T-cell (primary cell): ENCODE results near the gene THAP4. TPM values are rescaled to one million over a fixed set of nuclear protein-coding genes. Genes with fewer than 3 reads are reported as not detected.
A peak's percentile ranks its signal among the peaks of the same experiment; 100 is the strongest.

ENCODE experiments used
- ATAC-seq, 4 experiments: fragments of 200-7000 bp in 3 of 4; fragments of 150-1000 bp in 1 of 4; cut with Tn5 transposase; replicated peaks in 1 of 4; 1 replicate in 3 of 4; 2 replicates in 1 of 4; pipeline ENCODE4 v1.10.0; 2021; ENCODE audit warnings: moderate library complexity in 3 of 4, mild to moderate bottlenecking in 2 of 4, moderate number of reproducible peaks in 1 of 4
- CTCF ChIA-PET, 2 donors: fragments of 300-600 bp; sonication (Branson Sonifier 250); formaldehyde crosslinking; loops; one replicate each; lab custom pipeline; 2022; ENCODE audit warnings: antibody characterized with exemption in 2 of 2; lab: Charles Lee
- POLR2A ChIA-PET, 2 donors: fragments of 300-600 bp; sonication (Branson Sonifier 250); formaldehyde crosslinking; loops; one replicate each; lab custom pipeline; 2022; ENCODE audit warnings: antibody characterized with exemption in 2 of 2; lab: Charles Lee
- DNase-seq, 35 experiments: peaks; one replicate each; pipeline versions ENCODE4 v3.0.0 to v3.0.0-alpha.2; 2013 to 2023
- H3K27ac ChIP-seq: one replicate; pipeline ENCODE4 v1.5.1; 2013; ENCODE audit warnings: low read length
- H3K27me3 ChIP-seq, 2 experiments: replicated peaks in 1 of 2; 1 replicate in 1 of 2; 2 replicates in 1 of 2; pipeline versions ENCODE4 v1.6.1 to v1.7.0; 2013; ENCODE audit warnings: low read length in 1 of 2, mixed read lengths in 1 of 2; ENCODE audit not compliant: control insufficient read depth in 2 of 2, insufficient read depth in 2 of 2; ENCODE audit errors: extremely low read depth in 1 of 2
- H3K36me3 ChIP-seq, 2 donors: 1 replicate in 1 of 2; 2 replicates in 1 of 2; pipeline versions ENCODE4 v1.6.1 to v1.7.0; 2013; ENCODE audit warnings: low read length in 1 of 2; ENCODE audit not compliant: control insufficient read depth in 2 of 2, insufficient read depth in 1 of 2; ENCODE audit errors: extremely low read depth in 1 of 2
- H3K4me1 ChIP-seq, 2 experiments: 1 replicate in 1 of 2; 2 replicates in 1 of 2; pipeline versions ENCODE4 v1.6.1 to v1.7.0; 2013; ENCODE audit warnings: low read length in 2 of 2, mixed read lengths in 1 of 2; ENCODE audit not compliant: insufficient read depth in 2 of 2, control insufficient read depth in 1 of 2; ENCODE audit errors: extremely low read depth in 1 of 2
- H3K4me3 ChIP-seq, 2 donors: 1 replicate in 1 of 2; 2 replicates in 1 of 2; pipeline versions ENCODE4 v1.5.1 to v1.7.0; 2013; ENCODE audit warnings: mild to moderate bottlenecking in 2 of 2, low read length in 1 of 2, moderate library complexity in 1 of 2; ENCODE audit not compliant: control insufficient read depth in 1 of 2; ENCODE audit errors: extremely low read depth in 1 of 2
- H3K9me3 ChIP-seq: 2 replicates; pipeline ENCODE4 v1.7.0; 2013
- H3K27ac Mint-ChIP-seq, 2 donors: one replicate each; pipeline ENCODE4 v1.8.0; 2020 to 2021; ENCODE audit warnings: mild to moderate bottlenecking in 2 of 2, mixed read lengths in 2 of 2
- H3K27me3 Mint-ChIP-seq, 2 donors: one replicate each; pipeline ENCODE4 v1.8.0; 2021 to 2022; ENCODE audit warnings: mixed read lengths in 2 of 2
- H3K36me3 Mint-ChIP-seq: one replicate; pipeline ENCODE4 v1.8.0; 2021; ENCODE audit warnings: mixed read lengths
- H3K4me1 Mint-ChIP-seq, 3 donors: one replicate each; pipeline ENCODE4 v1.8.0; 2020 to 2022; ENCODE audit warnings: mixed read lengths in 3 of 3, mild to moderate bottlenecking in 1 of 3
- H3K4me3 Mint-ChIP-seq, 3 donors: one replicate each; pipeline ENCODE4 v1.8.0; 2020 to 2022; ENCODE audit warnings: mild to moderate bottlenecking in 3 of 3, mixed read lengths in 3 of 3, moderate library complexity in 3 of 3
- H3K9me3 Mint-ChIP-seq, 3 donors: one replicate each; pipeline ENCODE4 v1.8.0; 2020 to 2022; ENCODE audit warnings: mixed read lengths in 3 of 3
- WGBS: methylation state at CpG from one replicate; pipeline ENCODE4 v1.1.5; 2013; ENCODE audit warnings: missing lambda C conversion rate; ENCODE audit not compliant: insufficient coverage; 5-methylcytosine and 5-hydroxymethylcytosine counted together
- total RNA-seq, 35 experiments: library from RNA in 6 of 35; stranded (reverse) in 6 of 35; fragments of 120-200 nt in 1 of 35; gene quantifications; one replicate each; pipeline versions ENCODE4 v1.2.1 to v1.2.4 and lab custom pipeline; 2013 to 2026

The THAP4 gene
- total RNA-seq, 5 donors from 2014 or later (not counting 1 experiment from before 2014, with no cell fraction given): 27.3 to 34.5 (median 29.7) TPM

DNA sequence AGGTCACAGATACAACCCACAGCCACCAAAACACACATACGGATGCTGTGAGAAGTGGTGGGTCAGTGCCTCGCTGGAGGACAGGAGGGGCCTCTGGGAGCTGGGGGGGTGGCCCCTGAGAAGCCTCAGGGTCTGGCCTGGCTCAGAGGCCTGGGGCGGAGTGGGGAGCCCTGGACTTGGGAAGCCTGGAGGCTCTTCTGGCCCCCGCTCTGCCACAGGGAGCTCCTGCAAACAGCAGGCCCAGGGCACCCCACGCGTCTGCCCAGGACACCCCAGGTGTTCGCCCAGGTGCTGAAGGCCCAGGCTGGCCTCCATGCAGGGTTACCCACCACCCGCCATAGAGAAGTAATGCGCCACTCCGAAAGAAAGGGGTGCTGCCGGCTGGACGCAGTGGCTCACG lies 25.9 kb downstream of the THAP4 start:
- H3K4me1 Mint-ChIP-seq: peaks cover 22 to 37% (median 32%) of the 10 kb centered on the region in 3 donors
- POLR2A ChIA-PET: no interaction called here

DNA sequence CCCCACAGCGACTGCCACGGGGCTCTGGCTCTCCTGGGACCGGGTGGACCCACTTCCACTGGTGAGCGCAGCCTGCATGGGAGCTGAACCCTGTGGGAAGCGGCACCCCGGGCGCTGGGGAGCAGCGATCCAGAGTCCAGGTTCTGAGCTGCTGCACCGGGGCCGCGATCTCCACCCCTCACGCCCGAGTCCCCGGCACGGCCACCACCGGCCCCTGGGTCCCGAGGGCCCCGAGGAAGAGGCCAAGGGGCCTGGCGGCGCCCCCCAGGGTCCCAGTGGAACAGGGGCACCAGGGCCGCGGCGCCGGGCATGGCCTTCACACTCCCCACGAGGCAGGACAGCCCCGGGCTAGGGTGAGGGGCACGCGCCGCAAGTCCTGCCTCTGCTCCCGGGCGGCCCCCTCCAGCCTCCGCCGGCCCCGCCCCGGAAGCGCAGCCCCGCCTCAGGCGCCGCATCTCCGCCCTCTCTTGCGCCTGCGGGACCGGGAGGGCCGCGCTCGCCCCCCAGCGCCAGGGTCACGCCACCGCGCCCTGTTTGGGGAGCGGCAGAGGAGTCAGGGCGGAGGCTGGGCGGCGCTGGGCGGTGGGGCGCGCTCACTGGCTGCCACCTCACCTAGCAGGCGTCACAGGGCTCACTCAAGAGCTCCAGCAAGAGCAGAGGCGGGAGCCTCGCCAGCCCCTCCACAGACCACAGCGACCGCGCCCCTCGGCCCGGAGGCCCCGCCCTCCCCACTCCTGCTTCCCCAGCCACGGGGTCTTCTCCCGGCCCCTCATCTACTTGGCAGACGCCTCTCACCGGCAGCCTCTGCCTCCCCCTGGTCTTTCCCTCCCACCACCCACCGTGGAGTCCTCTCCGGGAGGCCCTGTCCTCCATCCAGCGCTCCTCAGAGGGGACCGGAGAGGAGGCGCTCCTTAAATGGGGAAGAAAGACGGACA lies 26.8 kb downstream of the THAP4 start:
- Mint-ChIP-seq H3K9me3 (no peaks in the 10 kb centered on the region), H3K27ac (peak overlapping the region; percentile 55 to 61), H3K4me1 (peaks cover 17 to 29% (median 27%) of the 10 kb centered on the region in 3 donors), H3K4me3 (peak overlapping the region; percentile 43 to 77 (median 52)), H3K36me3 (peaks cover 3% of the 10 kb centered on the region), H3K27me3 (no peaks in the 10 kb centered on the region)
- peaks cover 0 to 25% of the 10 kb centered on the region in 2 experiments for H3K4me1 ChIP-seq
- DNase-seq (peak; percentile 78 to 95 (median 90)), ATAC-seq (peak; percentile 98 to 100 (median 99))
- H3K9me3 ChIP-seq: no peaks in the 10 kb centered on the region
- WGBS: 11% methylated on average over 72 of the region's 76 CpGs
- H3K27ac ChIP-seq: peak overlapping the region; percentile 69
- peak overlapping the region; percentile 29 to 43 for H3K4me3 ChIP-seq
- peaks cover 0 to 19% of the 10 kb centered on the region in 2 donors for H3K36me3 ChIP-seq
- ChIA-PET POLR2A (no interaction called here), CTCF (interaction anchor here in 1 of 2 donors (0.6 to 1.1 kb wide), 3 partner anchors 12 to 77 kb away, joined by 3 read pairs; partner anchors contain the start of genes ATG4B and DTYMK)
- no peaks in the 10 kb centered on the region for H3K27me3 ChIP-seq

More for the DNA sequence above, 25.9 kb downstream of the THAP4 start:
- Mint-ChIP-seq H3K4me3 (peak overlapping the region in 2 of 3 donors; percentile 34 to 77), H3K36me3 (peaks cover 3% of the 10 kb centered on the region), H3K9me3 (no peaks in the 10 kb centered on the region), H3K27ac (peak overlapping the region; percentile 55 to 61), H3K27me3 (no peaks in the 10 kb centered on the region)
- Histone ChIP-seq H3K27me3 (no peaks in the 10 kb centered on the region), H3K9me3 (no peaks in the 10 kb centered on the region), H3K4me3 (no peak overlapping the region), H3K4me1 (peaks cover 0 to 27% of the 10 kb centered on the region in 2 experiments), H3K27ac (peak overlapping the region; percentile 69), H3K36me3 (peaks cover 0 to 10% of the 10 kb centered on the region in 2 donors)
- CTCF ChIA-PET: no interaction called here
- WGBS: 94% methylated on average over 9 of the region's 13 CpGs
- ATAC-seq (no peak), DNase-seq (no peak)

GRCh38 chr2:241608881-241609280 lies 28.1 kb downstream of the THAP4 start:
- no peak for DNase-seq
- Mint-ChIP-seq H3K27me3 (no peaks in the 10 kb centered on the region), H3K4me1 (peaks cover 17 to 27% (median 25%) of the 10 kb centered on the region in 3 donors), H3K36me3 (peaks cover 3% of the 10 kb centered on the region), H3K27ac (peak overlapping the region in 1 of 2 donors; percentile 64), H3K9me3 (no peaks in the 10 kb centered on the region), H3K4me3 (peak overlapping the region; percentile 52 to 77 (median 53))
- WGBS: 72% methylated on average over 10 of the region's 10 CpGs
- ChIA-PET POLR2A (no interaction called here), CTCF (interaction anchor here in 1 of 2 donors (0.7 kb wide), 1 partner anchor 99 kb away, joined by 4 read pairs; no protein-coding TSS in a partner anchor)
- no peak for ATAC-seq
- Histone ChIP-seq H3K4me3 (no peak overlapping the region), H3K27me3 (no peaks in the 10 kb centered on the region), H3K4me1 (peaks cover 0 to 25% of the 10 kb centered on the region in 2 experiments), H3K27ac (no peak overlapping the region), H3K36me3 (peaks cover 0 to 26% of the 10 kb centered on the region in 2 donors), H3K9me3 (no peaks in the 10 kb centered on the region)

GRCh38 chr2:241607162-241607885 lies 29.6 kb downstream of the THAP4 start:
- H3K9me3 Mint-ChIP-seq: no peaks in the 10 kb centered on the region
- POLR2A ChIA-PET: no interaction called here
- no peaks in the 10 kb centered on the region for H3K27me3 Mint-ChIP-seq
- no peak overlapping the region for H3K27ac ChIP-seq
- peaks cover 0 to 26% of the 10 kb centered on the region in 2 donors for H3K36me3 ChIP-seq
- H3K4me3 ChIP-seq: no peak overlapping the region
- no peaks in the 10 kb centered on the region for H3K9me3 ChIP-seq
- no peak overlapping the region for H3K4me3 Mint-ChIP-seq
- no peak for DNase-seq
- H3K27ac Mint-ChIP-seq: no peak overlapping the region
- no peaks in the 10 kb centered on the region for H3K27me3 ChIP-seq
- peaks cover 7% of the 10 kb centered on the region for H3K36me3 Mint-ChIP-seq
- H3K4me1 ChIP-seq: peaks cover 0 to 25% of the 10 kb centered on the region in 2 experiments
- WGBS: 98% methylated on average over 25 of the region's 27 CpGs
- peaks cover 17 to 24% (median 23%) of the 10 kb centered on the region in 3 donors for H3K4me1 Mint-ChIP-seq
- ATAC-seq: no peak
- CTCF ChIA-PET: no interaction called here

GRCh38 chr2:241606186-241606585 lies 30.8 kb downstream of the THAP4 start:
- H3K36me3 Mint-ChIP-seq: peaks cover 12% of the 10 kb centered on the region
- ChIA-PET POLR2A (no interaction called here), CTCF (interaction anchor here in 1 of 2 donors (0.7 kb wide), 1 partner anchor 288 kb away, joined by 3 read pairs; no protein-coding TSS in a partner anchor)
- H3K27me3 Mint-ChIP-seq: no peaks in the 10 kb centered on the region
- 97% methylated on average over 8 of the region's 8 CpGs for WGBS
- H3K27ac Mint-ChIP-seq: no peak overlapping the region
- H3K9me3 Mint-ChIP-seq: no peaks in the 10 kb centered on the region
- peaks cover 0 to 32% of the 10 kb centered on the region in 2 donors for H3K36me3 ChIP-seq
- H3K4me3 Mint-ChIP-seq: no peak overlapping the region
- H3K27me3 ChIP-seq: no peaks in the 10 kb centered on the region
- peaks cover 17% of the 10 kb centered on the region in 3 donors for H3K4me1 Mint-ChIP-seq
- H3K9me3 ChIP-seq: no peaks in the 10 kb centered on the region
- ATAC-seq (no peak), DNase-seq (no peak)
- peaks cover 0 to 25% of the 10 kb centered on the region in 2 experiments for H3K4me1 ChIP-seq
- no peak overlapping the region for H3K27ac ChIP-seq
- H3K4me3 ChIP-seq: no peak overlapping the region

DNA sequence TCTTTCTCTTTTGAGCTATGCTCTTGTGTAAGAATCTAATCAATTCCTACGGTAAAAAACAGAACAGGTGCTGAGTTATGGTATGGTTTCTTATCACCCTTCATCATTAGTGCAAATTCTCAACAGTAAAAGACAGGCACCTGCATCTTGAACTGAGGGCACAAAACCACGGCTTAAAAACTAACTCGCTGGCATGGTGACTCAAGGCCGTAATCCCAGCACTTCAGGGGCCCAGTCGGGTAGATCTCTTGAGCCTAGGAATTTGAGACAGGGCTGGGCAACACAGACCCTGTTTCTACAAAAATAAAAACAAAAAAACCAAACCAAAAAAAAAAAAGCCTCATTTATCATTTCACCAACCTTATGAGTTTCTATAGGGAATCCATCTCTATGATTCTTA lies 33.3 kb downstream of the THAP4 start:
- POLR2A ChIA-PET: no interaction called here
- no peak overlapping the region for H3K27ac ChIP-seq
- WGBS: no CpG with 5 or more reads among the region's 5 CpGs
- no peaks in the 10 kb centered on the region for H3K9me3 Mint-ChIP-seq
- H3K9me3 ChIP-seq: no peaks in the 10 kb centered on the region
- H3K4me1 Mint-ChIP-seq: peaks cover 4 to 5% (median 4%) of the 10 kb centered on the region in 3 donors
- DNase-seq: no peak
- ATAC-seq: no peak
- H3K36me3 ChIP-seq: peaks cover 0 to 42% of the 10 kb centered on the region in 2 donors
- CTCF ChIA-PET: no interaction called here
- peaks cover 22% of the 10 kb centered on the region for H3K36me3 Mint-ChIP-seq
- H3K4me3 Mint-ChIP-seq: no peak overlapping the region
- no peaks in the 10 kb centered on the region for H3K27me3 Mint-ChIP-seq
- no peaks in the 10 kb centered on the region for H3K27me3 ChIP-seq
- H3K4me1 ChIP-seq: peaks cover 0 to 3% of the 10 kb centered on the region in 2 experiments
- no peak overlapping the region for H3K4me3 ChIP-seq
- no peak overlapping the region for H3K27ac Mint-ChIP-seq
